Tibial nerve (tissue), 4 donors: ENCODE results near the gene CALU. TPM values are rescaled to one million over a fixed set of nuclear protein-coding genes. Genes with fewer than 3 reads are reported as not detected.

Source experiments
- DNase-seq, 2 donors: peaks; one replicate each; pipeline ENCODE4 v3.0.0-alpha.2; 2019; ENCODE audit warnings: low spot score in 2 of 2
- H3K27ac ChIP-seq, 4 donors: fragments of 200-600 bp; sonication (generic) in 3 of 4; one replicate each; pipeline ENCODE4 v1.5.1; 2017 to 2019; ENCODE audit warnings: mild to moderate bottlenecking in 1 of 4
- H3K27me3 ChIP-seq, 2 donors: fragments of 200-600 bp; sonication (generic) in 1 of 2; one replicate each; pipeline versions ENCODE4 v1.5.1 to v1.6.0; 2017 to 2019
- H3K36me3 ChIP-seq, 3 donors: fragments of 200-600 bp; sonication (generic); one replicate each; pipeline ENCODE4 v1.5.1; 2018 to 2019
- H3K4me1 ChIP-seq, 4 donors: fragments of 200-600 bp; sonication (generic) in 3 of 4; one replicate each; pipeline ENCODE4 v1.5.1; 2017 to 2019
- H3K4me3 ChIP-seq, 4 donors: fragments of 200-600 bp; sonication (generic) in 3 of 4; one replicate each; pipeline ENCODE4 v1.5.1; 2017 to 2019; ENCODE audit warnings: mild to moderate bottlenecking in 1 of 4, moderate library complexity in 1 of 4
- H3K9me3 ChIP-seq, 4 donors: fragments of 200-600 bp; sonication (generic) in 3 of 4; one replicate each; pipeline ENCODE4 v1.5.1; 2017 to 2019
- EP300 ChIP-seq, 2 donors: sonication (generic); formaldehyde crosslinking; IDR thresholded peaks; one replicate each; pipeline ENCODE4 v1.6.1; 2017; ENCODE audit warnings: antibody characterized with exemption in 2 of 2, mild to moderate bottlenecking in 1 of 2
- POLR2A ChIP-seq, 2 donors: fragments of 450-650 bp; IDR thresholded peaks; one replicate each; pipeline ENCODE4 v1.6.1; 2017; ENCODE audit warnings: antibody characterized with exemption in 2 of 2, mild to moderate bottlenecking in 2 of 2, moderate library complexity in 2 of 2
- WGBS, 2 donors: methylation state at CpG; one replicate each; pipeline ENCODE4 v1.1.5; 2018; 5-methylcytosine and 5-hydroxymethylcytosine counted together
- total RNA-seq, 4 donors: library from RNA; depleted of rRNA; stranded (reverse); fragments of >200 nt; gene quantifications; one replicate each; pipeline ENCODE4 v1.1.0, GENCODE V29; 2016
- TF ChIP-seq, protein P1 (sequence below), 5 experiments: fragments of 200-600 bp in 3 of 5; fragments of 450-650 bp in 2 of 5; sonication (generic) in 3 of 5; IDR thresholded peaks; one replicate each; pipeline ENCODE4 v1.5.1; 2016 to 2019; ENCODE audit warnings: antibody characterized with exemption in 5 of 5, mild to moderate bottlenecking in 3 of 5, moderate library complexity in 2 of 5

CALU gene
- total RNA-seq, 4 donors from 2014 or later = 77.3 to 94.8 (median 90.0) TPM

DNA sequence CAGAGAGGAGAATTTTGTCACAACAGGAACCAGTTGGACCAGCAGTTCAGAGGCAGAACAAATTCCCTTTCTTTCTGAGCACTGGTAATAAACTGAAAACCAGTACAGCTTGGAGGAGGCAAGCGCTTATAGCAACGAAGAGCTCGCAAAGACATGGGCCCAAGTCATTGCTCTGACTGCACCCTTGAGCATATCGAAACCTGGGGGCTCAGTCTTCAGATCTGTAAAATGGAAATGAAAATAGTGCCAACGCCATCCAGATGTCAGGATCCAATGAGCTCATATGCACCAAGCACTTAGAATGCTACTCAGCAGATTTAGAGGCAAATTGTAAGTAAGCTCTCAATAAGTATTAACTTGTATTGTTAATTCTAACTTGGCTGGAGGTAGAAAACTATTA is 14.4 kb upstream of the CALU start:
- Histone ChIP-seq H3K4me3 (no peak overlapping the region), H3K9me3 (no peaks in the 10 kb centered on the region), H3K27me3 (no peaks in the 10 kb centered on the region), H3K27ac (no peak overlapping the region), H3K4me1 (no peaks in the 10 kb centered on the region), H3K36me3 (no peaks in the 10 kb centered on the region)
- DNase-seq = no peak
- WGBS, 2 donors = 89 to 93% methylated on average over 5 of the region's 5 CpGs
- TF ChIP-seq, protein P1, sequence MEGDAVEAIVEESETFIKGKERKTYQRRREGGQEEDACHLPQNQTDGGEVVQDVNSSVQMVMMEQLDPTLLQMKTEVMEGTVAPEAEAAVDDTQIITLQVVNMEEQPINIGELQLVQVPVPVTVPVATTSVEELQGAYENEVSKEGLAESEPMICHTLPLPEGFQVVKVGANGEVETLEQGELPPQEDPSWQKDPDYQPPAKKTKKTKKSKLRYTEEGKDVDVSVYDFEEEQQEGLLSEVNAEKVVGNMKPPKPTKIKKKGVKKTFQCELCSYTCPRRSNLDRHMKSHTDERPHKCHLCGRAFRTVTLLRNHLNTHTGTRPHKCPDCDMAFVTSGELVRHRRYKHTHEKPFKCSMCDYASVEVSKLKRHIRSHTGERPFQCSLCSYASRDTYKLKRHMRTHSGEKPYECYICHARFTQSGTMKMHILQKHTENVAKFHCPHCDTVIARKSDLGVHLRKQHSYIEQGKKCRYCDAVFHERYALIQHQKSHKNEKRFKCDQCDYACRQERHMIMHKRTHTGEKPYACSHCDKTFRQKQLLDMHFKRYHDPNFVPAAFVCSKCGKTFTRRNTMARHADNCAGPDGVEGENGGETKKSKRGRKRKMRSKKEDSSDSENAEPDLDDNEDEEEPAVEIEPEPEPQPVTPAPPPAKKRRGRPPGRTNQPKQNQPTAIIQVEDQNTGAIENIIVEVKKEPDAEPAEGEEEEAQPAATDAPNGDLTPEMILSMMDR (IDR thresholded peaks at IDR 0.05) = no peak
- TF ChIP-seq POLR2A (IDR thresholded peaks at IDR 0.05) (no peak), EP300 (IDR thresholded peaks at IDR 0.05) (no peak)

DNA sequence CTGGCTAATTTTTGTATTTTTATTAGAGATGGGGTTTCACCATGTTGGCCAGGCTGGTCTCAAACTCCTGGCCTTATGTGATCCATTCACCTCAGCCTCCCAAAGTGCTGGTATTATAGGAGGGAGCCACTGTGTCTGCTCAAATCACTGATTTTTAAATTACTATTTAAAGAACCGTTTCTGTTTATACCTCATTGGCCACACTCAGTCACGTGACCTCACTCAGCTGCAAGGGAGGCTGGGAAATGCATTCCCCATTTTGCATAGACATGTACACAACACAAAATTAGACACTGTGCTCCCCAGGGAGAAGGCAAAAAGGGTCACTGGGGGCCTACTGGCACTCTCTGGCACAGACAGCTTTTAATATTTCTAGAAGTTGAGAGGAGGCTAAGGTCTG is 13.6 kb upstream of the CALU start:
- Histone ChIP-seq H3K9me3 (no peaks in the 10 kb centered on the region), H3K36me3 (no peaks in the 10 kb centered on the region), H3K27me3 (no peaks in the 10 kb centered on the region), H3K4me3 (no peak overlapping the region), H3K4me1 (no peaks in the 10 kb centered on the region), H3K27ac (no peak overlapping the region)
- DNase-seq = no peak
- no peak for TF ChIP-seq EP300 (IDR thresholded peaks at IDR 0.05)
- TF ChIP-seq, protein P1 (IDR thresholded peaks at IDR 0.05) = no peak
- TF ChIP-seq POLR2A (IDR thresholded peaks at IDR 0.05) = no peak
- WGBS, 2 donors = 86 to 100% methylated on average over 2 of the region's 2 CpGs

DNA sequence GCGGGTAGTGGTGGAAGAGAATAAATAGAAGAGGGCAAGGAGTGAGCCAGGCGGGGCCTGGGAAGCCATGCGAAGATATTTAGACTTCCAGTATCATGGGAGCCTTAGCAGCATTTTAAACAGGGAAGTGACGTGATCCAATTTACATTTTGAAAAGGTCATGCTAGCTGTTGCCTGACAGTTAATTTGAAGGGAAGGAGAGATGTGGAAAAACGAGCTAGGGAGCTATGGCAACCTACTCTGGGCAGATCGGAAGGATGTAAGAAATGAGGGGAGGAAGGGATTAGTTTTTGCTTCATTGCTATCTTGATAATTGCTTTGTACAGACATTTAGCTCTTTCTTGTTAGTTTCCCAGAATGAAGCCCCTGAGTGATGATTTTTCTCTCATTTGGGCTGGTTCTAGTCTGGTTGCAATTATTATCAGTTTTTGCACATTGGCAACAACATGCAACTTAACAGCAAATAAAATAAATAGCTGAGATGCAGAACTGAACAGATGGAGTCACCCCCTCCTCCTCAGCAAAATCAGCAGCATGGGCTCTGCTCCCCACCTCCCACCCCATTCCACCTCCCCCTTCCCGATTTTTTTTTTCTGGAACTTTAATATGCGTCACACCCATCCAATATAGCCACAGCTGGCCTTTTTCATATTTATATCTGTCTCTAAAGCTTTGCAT is 13.0 kb upstream of the CALU start:
- no peaks in the 10 kb centered on the region for H3K27me3 ChIP-seq
- TF ChIP-seq POLR2A (IDR thresholded peaks at IDR 0.05) = no peak
- TF ChIP-seq, protein P1 (IDR thresholded peaks at IDR 0.05) = no peak
- TF ChIP-seq EP300 (IDR thresholded peaks at IDR 0.05) = no peak
- H3K4me3 ChIP-seq = no peak overlapping the region
- H3K36me3 ChIP-seq = no peaks in the 10 kb centered on the region
- DNase-seq = no peak
- no peaks in the 10 kb centered on the region for H3K4me1 ChIP-seq
- H3K27ac ChIP-seq = no peak overlapping the region
- 62% methylated on average over 8 of the region's 8 CpGs for WGBS, 2 donors
- no peaks in the 10 kb centered on the region for H3K9me3 ChIP-seq

DNA sequence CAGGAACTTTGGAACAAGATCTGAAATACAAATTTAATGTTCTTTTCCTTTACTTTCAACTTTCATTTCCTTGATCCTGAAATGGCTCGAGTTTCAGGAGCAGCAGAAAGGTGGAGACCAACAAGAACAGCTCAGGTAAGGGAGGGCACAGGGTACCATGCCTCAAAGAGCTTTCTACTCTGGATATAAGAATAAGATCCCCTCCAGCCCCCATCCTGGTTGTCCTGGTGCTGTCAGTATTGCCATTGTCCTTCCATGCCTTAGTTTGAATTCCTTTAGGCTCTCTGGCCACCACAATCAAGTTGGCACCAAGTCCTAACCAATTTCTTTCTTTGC is 12.5 kb upstream of the CALU start:
- Histone ChIP-seq H3K27me3 (no peaks in the 10 kb centered on the region), H3K9me3 (no peaks in the 10 kb centered on the region), H3K4me3 (no peak overlapping the region), H3K4me1 (no peaks in the 10 kb centered on the region), H3K27ac (no peak overlapping the region), H3K36me3 (no peaks in the 10 kb centered on the region)
- 44 to 57% methylated on average over 1 of the region's 1 CpG for WGBS, 2 donors
- no peak for DNase-seq
- TF ChIP-seq, protein P1 (IDR thresholded peaks at IDR 0.05) = no peak
- TF ChIP-seq EP300 (IDR thresholded peaks at IDR 0.05) (no peak), POLR2A (IDR thresholded peaks at IDR 0.05) (no peak)

DNA sequence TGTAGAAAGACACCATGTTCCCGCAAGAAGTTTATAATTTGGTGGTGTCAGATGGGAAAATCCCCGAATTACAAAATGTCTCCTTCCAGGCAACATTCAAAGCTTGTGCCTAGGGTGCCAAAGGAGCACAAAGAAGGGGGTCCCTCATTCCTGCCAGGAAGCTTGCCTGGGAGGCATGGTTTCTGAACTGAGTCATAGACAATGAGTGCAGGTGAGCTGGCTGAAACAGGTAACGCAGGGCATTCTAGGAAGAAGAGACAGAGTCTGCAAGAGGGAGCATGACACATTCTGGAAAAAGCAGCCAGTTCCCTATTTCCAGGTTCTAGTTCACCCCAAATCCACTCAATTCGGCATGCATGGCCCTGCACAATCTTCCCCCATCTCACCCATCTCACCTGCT is 11.9 kb upstream of the CALU start:
- no peaks in the 10 kb centered on the region for H3K36me3 ChIP-seq
- no peak overlapping the region for H3K4me3 ChIP-seq
- H3K4me1 ChIP-seq = no peaks in the 10 kb centered on the region
- 91% methylated on average over 4 of the region's 4 CpGs for WGBS, 2 donors
- no peaks in the 10 kb centered on the region for H3K9me3 ChIP-seq
- no peak overlapping the region for H3K27ac ChIP-seq
- no peaks in the 10 kb centered on the region for H3K27me3 ChIP-seq
- TF ChIP-seq POLR2A (IDR thresholded peaks at IDR 0.05) = no peak
- TF ChIP-seq, protein P1 (IDR thresholded peaks at IDR 0.05) = no peak
- no peak for TF ChIP-seq EP300 (IDR thresholded peaks at IDR 0.05)
- no peak for DNase-seq
